Stimulated activated naive B cell treated with anti-CD40 and anti-IgM and Interleukin-4, amounts not matched to agents 10 μg/mL and 1 μg/mL and 100 μg/mL, for 72 hours (primary cell): ENCODE data around the gene TRMT44.

Experiments
- ATAC-seq, 2 donors: fragments of 150-1000 bp; cut with Tn5 transposase; replicated peaks; 2 replicates each; pipeline ENCODE4 v1.10.0; 2021; ENCODE audit warnings: moderate library complexity in 1 of 2
- DNase-seq: peaks from one replicate; pipeline ENCODE4 v3.0.0; 2021
- H3K27ac Mint-ChIP-seq: one replicate; pipeline ENCODE4 v1.8.0; 2022; ENCODE audit warnings: mild to moderate bottlenecking, mixed read lengths
- H3K27me3 Mint-ChIP-seq, 2 donors: one replicate each; pipeline ENCODE4 v1.8.0; 2022; ENCODE audit warnings: mixed read lengths in 2 of 2
- H3K36me3 Mint-ChIP-seq, 2 donors: one replicate each; pipeline ENCODE4 v1.8.0; 2022; ENCODE audit warnings: mixed read lengths in 2 of 2, mild to moderate bottlenecking in 1 of 2
- H3K4me1 Mint-ChIP-seq, 2 donors: one replicate each; pipeline ENCODE4 v1.8.0; 2022; ENCODE audit warnings: mixed read lengths in 2 of 2, mild to moderate bottlenecking in 1 of 2
- H3K4me3 Mint-ChIP-seq, 2 donors: one replicate each; pipeline ENCODE4 v1.8.0; 2022; ENCODE audit warnings: mild to moderate bottlenecking in 2 of 2, mixed read lengths in 2 of 2, moderate library complexity in 1 of 2
- H3K9me3 Mint-ChIP-seq, 2 donors: one replicate each; pipeline ENCODE4 v1.8.0; 2022; ENCODE audit warnings: mixed read lengths in 2 of 2, mild to moderate bottlenecking in 1 of 2

TRMT44 gene

GRCh38 chr4:8434251-8435073, 6.1 kb upstream of the TRMT44 start:
- Mint-ChIP-seq H3K27ac (peak overlapping the region; percentile 94), H3K27me3 (no peaks in the 10 kb centered on the region), H3K4me3 (peak overlapping the region in 1 of 2 donors; percentile 76)

GRCh38 chr4:8435656-8436121, 4.9 kb upstream of the TRMT44 start:
- Mint-ChIP-seq H3K27me3 (no peaks in the 10 kb centered on the region), H3K27ac (peak overlapping the region; percentile 94), H3K4me1 (peaks cover 26 to 57% of the 10 kb centered on the region in 2 donors), H3K4me3 (peak overlapping the region; percentile 76 to 87), H3K9me3 (no peaks in the 10 kb centered on the region), H3K36me3 (peaks cover 7 to 35% of the 10 kb centered on the region in 2 donors)
- DNase-seq (peak; percentile 41), ATAC-seq (peak; percentile 57 to 62)

More at GRCh38 chr4:8434251-8435073, 6.1 kb upstream of the TRMT44 start:
- DNase-seq: no peak
- H3K4me1 Mint-ChIP-seq: peaks cover 22 to 51% of the 10 kb centered on the region in 2 donors
- no peak for ATAC-seq
- no peaks in the 10 kb centered on the region for H3K9me3 Mint-ChIP-seq
- peaks cover 7 to 28% of the 10 kb centered on the region in 2 donors for H3K36me3 Mint-ChIP-seq

GRCh38 chr4:8437281-8437680, 3.3 kb upstream of the TRMT44 start:
- no peak overlapping the region for H3K27ac Mint-ChIP-seq

GRCh38 chr4:8438743-8439142, 1.8 kb upstream of the TRMT44 start:
- peaks cover 8 to 33% of the 10 kb centered on the region in 2 donors for H3K36me3 Mint-ChIP-seq

More at GRCh38 chr4:8437281-8437680, 3.3 kb upstream of the TRMT44 start:
- H3K4me3 Mint-ChIP-seq: no peak overlapping the region
- H3K4me1 Mint-ChIP-seq: peaks cover 35 to 71% of the 10 kb centered on the region in 2 donors
- DNase-seq: no peak
- peaks cover 7 to 30% of the 10 kb centered on the region in 2 donors for H3K36me3 Mint-ChIP-seq
- no peaks in the 10 kb centered on the region for H3K9me3 Mint-ChIP-seq
- H3K27me3 Mint-ChIP-seq: no peaks in the 10 kb centered on the region
- ATAC-seq: no peak

GRCh38 chr4:8439168-8439567, 1.4 kb upstream of the TRMT44 start:
- Mint-ChIP-seq H3K27me3 (no peaks in the 10 kb centered on the region), H3K9me3 (no peaks in the 10 kb centered on the region), H3K36me3 (peaks cover 8 to 35% of the 10 kb centered on the region in 2 donors), H3K4me3 (peak overlapping the region; percentile 37 to 43), H3K4me1 (peaks cover 42 to 88% of the 10 kb centered on the region in 2 donors), H3K27ac (peak overlapping the region; percentile 99)
- no peak for ATAC-seq
- no peak for DNase-seq

More at GRCh38 chr4:8438743-8439142, 1.8 kb upstream of the TRMT44 start:
- H3K4me1 Mint-ChIP-seq: peaks cover 40 to 85% of the 10 kb centered on the region in 2 donors
- H3K9me3 Mint-ChIP-seq: no peaks in the 10 kb centered on the region
- peak overlapping the region; percentile 37 to 43 for H3K4me3 Mint-ChIP-seq
- no peak for DNase-seq
- H3K27ac Mint-ChIP-seq: no peak overlapping the region
- H3K27me3 Mint-ChIP-seq: no peaks in the 10 kb centered on the region
- ATAC-seq: no peak

- H3K27ac Mint-ChIP-seq: peak overlapping the region; percentile 99
- ATAC-seq: peak; percentile 72 to 77
- peaks cover 38 to 80% of the 10 kb centered on the region in 2 donors for H3K4me1 Mint-ChIP-seq
- peaks cover 4 to 30% of the 10 kb centered on the region in 2 donors for H3K36me3 Mint-ChIP-seq
- H3K27me3 Mint-ChIP-seq: no peaks in the 10 kb centered on the region
- peak; percentile 33 for DNase-seq
- no peaks in the 10 kb centered on the region for H3K9me3 Mint-ChIP-seq
- peak overlapping the region; percentile 93 to 96 for H3K4me3 Mint-ChIP-seq
Measured at GRCh38 chr4:8439914-8440491, 574 bp upstream of the TRMT44 start.

- ATAC-seq (no peak), DNase-seq (no peak)
- Mint-ChIP-seq H3K4me1 (peaks cover 37 to 71% of the 10 kb centered on the region in 2 donors), H3K9me3 (no peaks in the 10 kb centered on the region), H3K36me3 (peaks cover 7 to 40% of the 10 kb centered on the region in 2 donors), H3K4me3 (peak overlapping the region; percentile 93 to 96), H3K27ac (peak overlapping the region; percentile 92), H3K27me3 (no peaks in the 10 kb centered on the region)
Measured at GRCh38 chr4:8441499-8442091, 1.0 kb downstream of the TRMT44 start.

GRCh38 chr4:8442596-8443358, 2.2 kb downstream of the TRMT44 start:
- Mint-ChIP-seq H3K27me3 (no peaks in the 10 kb centered on the region), H3K9me3 (no peaks in the 10 kb centered on the region), H3K36me3 (peaks cover 7 to 38% of the 10 kb centered on the region in 2 donors), H3K4me3 (peak overlapping the region; percentile 72 to 96), H3K4me1 (peaks cover 31 to 62% of the 10 kb centered on the region in 2 donors), H3K27ac (no peak overlapping the region)
- no peak for DNase-seq
- no peak for ATAC-seq

- Mint-ChIP-seq H3K27me3 (no peaks in the 10 kb centered on the region), H3K4me1 (peaks cover 31 to 55% of the 10 kb centered on the region in 2 donors)
Measured at GRCh38 chr4:8443801-8444200, 3.2 kb downstream of the TRMT44 start.

GRCh38 chr4:8446122-8446521, 5.5 kb downstream of the TRMT44 start:
- no peak for ATAC-seq
- Mint-ChIP-seq H3K27me3 (no peaks in the 10 kb centered on the region), H3K4me3 (no peak overlapping the region), H3K4me1 (peaks cover 23 to 37% of the 10 kb centered on the region in 2 donors), H3K36me3 (peaks cover 16 to 43% of the 10 kb centered on the region in 2 donors), H3K27ac (no peak overlapping the region), H3K9me3 (no peaks in the 10 kb centered on the region)
- no peak for DNase-seq

More at GRCh38 chr4:8443801-8444200, 3.2 kb downstream of the TRMT44 start:
- H3K27ac Mint-ChIP-seq: peak overlapping the region; percentile 67
- no peak for DNase-seq
- H3K4me3 Mint-ChIP-seq: no peak overlapping the region
- no peaks in the 10 kb centered on the region for H3K9me3 Mint-ChIP-seq
- H3K36me3 Mint-ChIP-seq: peaks cover 7 to 46% of the 10 kb centered on the region in 2 donors
- no peak for ATAC-seq

GRCh38 chr4:8451440-8452182, 11.0 kb downstream of the TRMT44 start:
- Mint-ChIP-seq H3K27me3 (no peaks in the 10 kb centered on the region), H3K27ac (no peak overlapping the region), H3K36me3 (peaks cover 36 to 51% of the 10 kb centered on the region in 2 donors), H3K9me3 (no peaks in the 10 kb centered on the region), H3K4me1 (no peaks in the 10 kb centered on the region), H3K4me3 (no peak overlapping the region)
- no peak for ATAC-seq
- no peak for DNase-seq

GRCh38 chr4:8453957-8454356, 13.4 kb downstream of the TRMT44 start:
- ATAC-seq (no peak), DNase-seq (no peak)
- Mint-ChIP-seq H3K27ac (no peak overlapping the region), H3K9me3 (no peaks in the 10 kb centered on the region), H3K27me3 (no peaks in the 10 kb centered on the region), H3K4me1 (no peaks in the 10 kb centered on the region), H3K36me3 (peaks cover 43 to 51% of the 10 kb centered on the region in 2 donors), H3K4me3 (no peak overlapping the region)

- Mint-ChIP-seq H3K27me3 (no peaks in the 10 kb centered on the region), H3K4me1 (no peaks in the 10 kb centered on the region), H3K4me3 (no peak overlapping the region), H3K36me3 (peaks cover 45 to 52% of the 10 kb centered on the region in 2 donors), H3K9me3 (no peaks in the 10 kb centered on the region), H3K27ac (no peak overlapping the region)
- DNase-seq: no peak
- ATAC-seq: no peak
Measured at GRCh38 chr4:8457646-8458252, 17.2 kb downstream of the TRMT44 start.
